ENCODE results near the gene UST. TPM values are rescaled to one million over a fixed set of nuclear protein-coding genes. Genes with fewer than 3 reads are reported as not detected.

Gene UST
- total RNA-seq, 4 donors from 2014 or later = 4.8 to 9.0 (median 7.8) TPM

DNA sequence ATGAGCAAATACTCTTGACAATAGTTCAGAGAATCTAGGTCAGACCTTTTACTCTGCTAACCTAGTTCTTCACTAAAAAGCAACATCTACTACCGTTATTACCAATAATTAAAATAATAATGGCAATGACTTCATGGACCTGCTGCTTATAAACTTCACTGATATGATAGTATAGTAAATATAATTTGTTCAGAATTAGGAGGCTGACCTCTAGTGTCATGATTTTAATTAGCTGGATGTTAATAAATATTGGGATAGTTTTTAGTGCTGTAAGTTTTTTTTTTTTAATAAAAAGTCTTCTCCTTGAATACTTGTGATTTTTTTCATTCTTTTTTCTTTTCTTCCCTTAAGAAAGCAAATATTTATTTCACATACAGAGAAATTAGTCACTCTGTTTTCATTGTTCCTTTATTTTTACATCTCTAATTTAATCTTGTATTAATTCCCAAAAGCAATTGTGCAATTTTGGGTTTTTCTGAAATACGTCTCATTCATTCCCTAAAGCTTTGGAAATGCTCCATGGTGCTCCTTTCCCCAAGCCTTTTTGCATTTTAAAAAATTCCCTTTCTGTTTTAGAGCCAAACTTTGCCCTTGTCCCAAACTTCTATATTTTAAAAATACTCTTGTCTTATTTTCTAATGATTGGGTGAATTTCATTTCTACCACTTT, 46.6 kb upstream of the UST start:
- H3K9me3 ChIP-seq = no peaks in the 10 kb centered on the region
- H3K36me3 ChIP-seq = no peaks in the 10 kb centered on the region
- no peaks in the 10 kb centered on the region for H3K27me3 ChIP-seq
- in situ Hi-C loops (cut with MboI; ENCODE audit: low pct_ligation_motif_present in 1 of 4, low pct_unique_long_range_greater_than_20kb in 1 of 4, low sequenced_read_pairs in 3 of 4) (no loop called here), intact Hi-C loops (cut with DNase I; ENCODE audit: low total_unique reads) (no loop called here)
- peak overlapping the region in 3 of 4 donors; percentile 19 to 40 (median 24) for H3K4me3 ChIP-seq
- peaks cover 0 to 15% (median 9%) of the 10 kb centered on the region in 4 donors for H3K4me1 ChIP-seq
- H3K27ac ChIP-seq = peak overlapping the region; percentile 30 to 60 (median 42)
- DNase-seq = no peak
- no peak for TF ChIP-seq POLR2A (IDR thresholded peaks at IDR 0.05)
- TF ChIP-seq, protein P1, sequence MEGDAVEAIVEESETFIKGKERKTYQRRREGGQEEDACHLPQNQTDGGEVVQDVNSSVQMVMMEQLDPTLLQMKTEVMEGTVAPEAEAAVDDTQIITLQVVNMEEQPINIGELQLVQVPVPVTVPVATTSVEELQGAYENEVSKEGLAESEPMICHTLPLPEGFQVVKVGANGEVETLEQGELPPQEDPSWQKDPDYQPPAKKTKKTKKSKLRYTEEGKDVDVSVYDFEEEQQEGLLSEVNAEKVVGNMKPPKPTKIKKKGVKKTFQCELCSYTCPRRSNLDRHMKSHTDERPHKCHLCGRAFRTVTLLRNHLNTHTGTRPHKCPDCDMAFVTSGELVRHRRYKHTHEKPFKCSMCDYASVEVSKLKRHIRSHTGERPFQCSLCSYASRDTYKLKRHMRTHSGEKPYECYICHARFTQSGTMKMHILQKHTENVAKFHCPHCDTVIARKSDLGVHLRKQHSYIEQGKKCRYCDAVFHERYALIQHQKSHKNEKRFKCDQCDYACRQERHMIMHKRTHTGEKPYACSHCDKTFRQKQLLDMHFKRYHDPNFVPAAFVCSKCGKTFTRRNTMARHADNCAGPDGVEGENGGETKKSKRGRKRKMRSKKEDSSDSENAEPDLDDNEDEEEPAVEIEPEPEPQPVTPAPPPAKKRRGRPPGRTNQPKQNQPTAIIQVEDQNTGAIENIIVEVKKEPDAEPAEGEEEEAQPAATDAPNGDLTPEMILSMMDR (IDR thresholded peaks at IDR 0.05) = no peak
- TF ChIP-seq POLR2AphosphoS5 (IDR thresholded peaks at IDR 0.05) = no peak
- no peak for TF ChIP-seq EP300 (IDR thresholded peaks at IDR 0.05; ENCODE audit: low read depth)
- 41 to 43% methylated on average over 2 of the region's 2 CpGs for WGBS, 2 donors (ENCODE audit: low coverage in 1 of 2)

DNA sequence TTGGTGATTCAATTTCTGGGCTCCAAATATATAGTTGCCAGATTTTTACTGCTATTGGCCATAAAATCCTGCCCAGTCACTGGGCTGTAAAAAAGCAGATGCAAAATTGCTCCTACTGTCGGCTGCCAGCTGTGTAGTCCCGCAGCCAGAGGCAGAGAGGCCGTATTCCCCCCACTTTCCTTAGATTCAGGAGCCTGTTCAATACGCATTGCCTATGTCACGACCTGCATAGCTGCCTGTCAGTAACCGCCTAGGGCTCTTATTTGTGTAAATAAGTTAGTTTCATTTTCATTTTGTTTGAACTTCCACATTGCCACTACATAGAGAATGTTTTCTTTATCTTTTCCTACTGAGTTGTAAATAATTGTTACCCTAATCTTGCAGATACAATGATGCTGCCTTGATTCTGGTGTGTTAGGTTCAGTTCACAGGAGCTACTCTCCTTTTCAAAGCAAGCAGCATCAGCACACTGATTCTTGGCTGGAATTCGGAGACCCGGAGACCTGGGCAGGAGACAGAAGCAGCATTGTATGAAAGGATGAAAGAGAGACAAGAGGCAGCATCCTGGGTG, 46.0 kb upstream of the UST start:
- in situ Hi-C loops (cut with MboI; ENCODE audit: low pct_ligation_motif_present in 1 of 4, low pct_unique_long_range_greater_than_20kb in 1 of 4, low sequenced_read_pairs in 3 of 4) = no loop called here
- Histone ChIP-seq H3K36me3 (no peaks in the 10 kb centered on the region), H3K27ac (peak overlapping the region; percentile 30 to 60 (median 42)), H3K9me3 (no peaks in the 10 kb centered on the region), H3K27me3 (no peaks in the 10 kb centered on the region), H3K4me3 (peak overlapping the region; percentile 19 to 40 (median 26)), H3K4me1 (peaks cover 0 to 15% (median 9%) of the 10 kb centered on the region in 4 donors)
- intact Hi-C loops (cut with DNase I; ENCODE audit: low total_unique reads) = no loop called here
- no peak for TF ChIP-seq POLR2AphosphoS5 (IDR thresholded peaks at IDR 0.05)
- WGBS, 2 donors (ENCODE audit: low coverage in 1 of 2) = 15 to 29% methylated on average over 2 to 8 of the region's 8 CpGs
- peak; percentile 11 for DNase-seq

DNA sequence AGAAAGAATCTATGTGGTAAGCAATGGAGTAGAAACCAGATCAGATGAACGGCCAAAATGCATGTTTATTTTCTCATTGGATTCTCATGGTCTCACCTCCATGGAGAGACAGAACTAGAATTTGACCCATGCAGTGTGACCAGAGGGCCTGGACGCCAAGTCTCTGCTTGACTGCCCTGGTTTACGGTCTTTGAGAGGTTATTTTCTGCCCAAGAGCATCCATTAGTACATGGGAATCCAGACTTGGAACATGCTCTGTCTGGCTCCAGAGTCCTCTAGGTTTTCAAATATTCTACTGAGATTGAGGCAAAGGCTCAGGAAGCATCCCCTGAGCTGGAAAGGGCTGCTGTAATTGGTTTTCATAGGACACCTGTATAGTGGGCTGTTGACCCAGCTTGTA, 45.5 kb upstream of the UST start:
- peaks cover 0 to 15% (median 9%) of the 10 kb centered on the region in 4 donors for H3K4me1 ChIP-seq
- DNase-seq = no peak
- WGBS, 2 donors (ENCODE audit: low coverage in 1 of 2) = 64 to 81% methylated on average over 2 to 3 of the region's 3 CpGs
- H3K27ac ChIP-seq = peak overlapping the region in 3 of 4 donors; percentile 30 to 52 (median 32)
- intact Hi-C loops (cut with DNase I; ENCODE audit: low total_unique reads) = no loop called here
- no peaks in the 10 kb centered on the region for H3K36me3 ChIP-seq
- no peaks in the 10 kb centered on the region for H3K27me3 ChIP-seq
- in situ Hi-C loops (cut with MboI; ENCODE audit: low pct_ligation_motif_present in 1 of 4, low pct_unique_long_range_greater_than_20kb in 1 of 4, low sequenced_read_pairs in 3 of 4) = no loop called here
- no peaks in the 10 kb centered on the region for H3K9me3 ChIP-seq
- TF ChIP-seq POLR2AphosphoS5 (IDR thresholded peaks at IDR 0.05) (no peak), POLR2A (IDR thresholded peaks at IDR 0.05) (no peak)
- peak overlapping the region in 2 of 4 donors; percentile 24 to 40 for H3K4me3 ChIP-seq

DNA sequence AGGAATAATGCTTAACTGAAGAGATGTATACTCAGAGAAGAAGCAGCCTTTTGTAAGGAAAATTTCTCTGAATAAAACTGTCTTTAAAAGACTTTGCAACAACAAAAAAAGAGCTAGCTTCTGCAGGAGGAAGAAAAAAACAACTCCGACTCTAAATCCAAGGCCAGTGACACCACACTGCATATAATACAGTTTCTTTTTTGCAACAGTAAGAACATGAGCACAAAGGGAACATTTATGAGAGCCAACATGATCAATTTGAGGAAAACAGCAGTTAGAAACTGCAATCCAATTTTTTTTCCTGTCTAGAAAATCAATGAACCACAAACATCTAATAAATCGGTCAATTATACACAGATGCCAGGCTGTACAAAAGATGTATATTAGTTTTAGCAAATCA, 42.9 kb upstream of the UST start:
- H3K4me1 ChIP-seq = peaks cover 0 to 15% (median 9%) of the 10 kb centered on the region in 4 donors
- intact Hi-C loops (cut with DNase I; ENCODE audit: low total_unique reads) (no loop called here), in situ Hi-C loops (cut with MboI; ENCODE audit: low pct_ligation_motif_present in 1 of 4, low pct_unique_long_range_greater_than_20kb in 1 of 4, low sequenced_read_pairs in 3 of 4) (no loop called here)
- no peaks in the 10 kb centered on the region for H3K9me3 ChIP-seq
- no peak overlapping the region for H3K4me3 ChIP-seq
- no peak overlapping the region for H3K27ac ChIP-seq
- H3K27me3 ChIP-seq = no peaks in the 10 kb centered on the region
- 83 to 85% methylated on average over 2 of the region's 2 CpGs for WGBS, 2 donors (ENCODE audit: low coverage in 1 of 2)
- H3K36me3 ChIP-seq = no peaks in the 10 kb centered on the region
- DNase-seq = no peak
- TF ChIP-seq, protein P1 (IDR thresholded peaks at IDR 0.05) = no peak
- TF ChIP-seq POLR2AphosphoS5 (IDR thresholded peaks at IDR 0.05) = no peak
- no peak for TF ChIP-seq POLR2A (IDR thresholded peaks at IDR 0.05)
- TF ChIP-seq EP300 (IDR thresholded peaks at IDR 0.05; ENCODE audit: low read depth) = no peak

DNA sequence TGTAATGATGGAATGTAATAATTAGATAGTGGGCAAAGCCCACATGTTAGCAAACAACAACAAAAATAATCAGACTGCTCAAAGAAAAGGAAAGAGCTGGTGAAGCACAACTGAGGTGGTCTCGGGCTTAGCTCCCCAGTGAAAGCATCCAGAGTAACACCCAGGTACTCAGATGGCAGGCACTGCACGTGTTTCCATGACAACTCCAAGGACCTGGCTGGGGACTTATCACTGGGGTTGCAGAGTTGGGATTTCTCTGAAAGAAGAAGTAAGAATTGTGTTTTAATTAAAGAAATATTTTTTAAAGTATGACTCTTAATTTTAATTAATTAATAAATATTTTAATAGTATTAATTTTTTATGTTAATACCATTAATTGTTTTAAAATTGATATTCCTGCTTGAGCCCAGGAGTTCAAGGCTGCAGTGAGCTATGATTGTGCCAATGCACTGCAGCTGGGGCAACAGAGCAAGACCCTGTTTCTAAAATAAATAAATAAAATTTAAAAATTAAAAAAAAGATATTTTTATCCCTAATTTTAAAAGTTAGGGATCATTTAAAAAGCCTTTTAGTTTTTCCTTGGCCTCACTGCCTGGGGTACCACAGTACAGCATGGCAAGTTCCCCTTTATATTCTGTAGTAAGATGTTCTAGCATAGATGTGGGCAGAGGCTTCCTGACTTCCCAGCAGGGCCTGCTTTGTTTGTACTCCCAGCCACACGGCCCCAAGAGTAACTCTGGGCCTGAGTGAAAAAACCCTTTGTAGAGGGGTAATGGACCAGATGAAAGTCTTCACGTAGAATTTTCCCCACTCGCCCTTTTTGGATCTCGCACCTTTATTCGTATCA, 42.2 kb upstream of the UST start:
- 82 to 87% methylated on average over 6 to 7 of the region's 7 CpGs for WGBS, 2 donors (ENCODE audit: low coverage in 1 of 2)
- Histone ChIP-seq H3K36me3 (no peaks in the 10 kb centered on the region), H3K4me1 (peaks cover 0 to 19% (median 10%) of the 10 kb centered on the region in 4 donors), H3K27me3 (no peaks in the 10 kb centered on the region), H3K27ac (no peak overlapping the region), H3K9me3 (no peaks in the 10 kb centered on the region), H3K4me3 (no peak overlapping the region)
- intact Hi-C loops (cut with DNase I; ENCODE audit: low total_unique reads) (no loop called here), in situ Hi-C loops (cut with MboI; ENCODE audit: low pct_ligation_motif_present in 1 of 4, low pct_unique_long_range_greater_than_20kb in 1 of 4, low sequenced_read_pairs in 3 of 4) (no loop called here)
- TF ChIP-seq POLR2AphosphoS5 (IDR thresholded peaks at IDR 0.05) = no peak
- TF ChIP-seq, protein P1 (IDR thresholded peaks at IDR 0.05) = no peak
- TF ChIP-seq EP300 (IDR thresholded peaks at IDR 0.05; ENCODE audit: low read depth) = no peak
- no peak for TF ChIP-seq POLR2A (IDR thresholded peaks at IDR 0.05)
- no peak for DNase-seq
